PFSK-1 (cell line): Measurements from ENCODE around the gene CLSTN1.

Experiments used
- FOXP2 ChIP-seq: optimal IDR thresholded peaks from 2 replicates; pipeline ENCODE3; 2011; ENCODE audit warnings: borderline replicate concordance, control low read depth, inconsistent platforms; ENCODE audit not compliant: insufficient read depth; ENCODE audit errors: extremely low read length, extremely low read depth
- POLR2AphosphoS5 ChIP-seq: IDR thresholded peaks from 2 replicates; pipeline ENCODE4 v1.6.1; 2012; ENCODE audit warnings: low read depth, mild to moderate bottlenecking, control low read depth, low read length, moderate library complexity
- SIN3A ChIP-seq: IDR thresholded peaks from 2 replicates; pipeline ENCODE4 v1.6.1; 2012; ENCODE audit warnings: mild to moderate bottlenecking, low read length, moderate library complexity, borderline replicate concordance; ENCODE audit not compliant: insufficient read depth
- TAF1 ChIP-seq: IDR thresholded peaks from 2 replicates; pipeline ENCODE4 v1.6.1; 2012; ENCODE audit warnings: low read length, control low read depth, borderline replicate concordance; ENCODE audit not compliant: insufficient read depth
- TF ChIP-seq, protein P1 (sequence below), 2 experiments: IDR thresholded peaks; 2 replicates each; pipeline versions ENCODE4 v1.6.1 to v1.8.0; 2011 to 2012; ENCODE audit warnings: low read depth in 2 of 2, low read length in 2 of 2, control low read depth in 1 of 2, inconsistent platforms in 1 of 2, mild to moderate bottlenecking in 1 of 2, moderate library complexity in 1 of 2; ENCODE audit not compliant: insufficient read depth in 1 of 2

Gene CLSTN1

DNA sequence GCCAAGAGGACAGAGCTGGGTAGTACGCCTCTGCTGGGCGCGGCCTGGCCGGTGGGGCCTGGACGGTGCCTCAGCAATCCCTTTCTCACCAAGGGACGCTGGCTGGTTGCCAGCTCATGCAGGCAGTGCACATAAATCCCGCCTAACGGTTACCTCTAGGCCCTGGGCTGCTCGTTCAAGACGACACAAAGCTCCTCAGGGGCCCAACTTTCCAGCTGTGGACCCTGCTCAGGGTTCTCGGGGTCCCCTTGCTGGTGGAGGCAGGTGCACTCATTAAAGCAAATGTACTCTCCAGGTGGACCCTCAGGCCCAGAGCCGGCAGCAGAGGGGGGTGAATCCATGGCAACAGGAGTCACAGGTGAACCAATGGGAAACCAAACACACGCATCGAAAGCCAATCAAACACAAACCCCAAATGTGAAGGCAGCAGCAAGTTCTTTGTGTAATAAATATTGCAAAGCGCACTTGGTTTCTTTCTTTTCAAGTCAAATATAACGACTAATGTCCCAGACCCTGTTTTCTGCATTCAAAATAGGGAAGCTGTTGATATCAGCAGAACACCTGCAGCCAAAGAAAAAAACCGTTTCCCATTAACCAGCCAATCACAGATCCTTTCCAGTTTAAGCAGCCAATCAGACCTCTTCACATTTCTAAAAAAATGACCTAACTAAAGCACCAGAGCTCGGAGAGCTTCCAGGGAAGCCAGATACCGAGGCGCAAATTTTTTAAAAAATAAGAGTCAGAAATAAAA lies 26.1 kb upstream of the CLSTN1 start:
- TF ChIP-seq TAF1 = no peak
- TF ChIP-seq, protein P1, sequence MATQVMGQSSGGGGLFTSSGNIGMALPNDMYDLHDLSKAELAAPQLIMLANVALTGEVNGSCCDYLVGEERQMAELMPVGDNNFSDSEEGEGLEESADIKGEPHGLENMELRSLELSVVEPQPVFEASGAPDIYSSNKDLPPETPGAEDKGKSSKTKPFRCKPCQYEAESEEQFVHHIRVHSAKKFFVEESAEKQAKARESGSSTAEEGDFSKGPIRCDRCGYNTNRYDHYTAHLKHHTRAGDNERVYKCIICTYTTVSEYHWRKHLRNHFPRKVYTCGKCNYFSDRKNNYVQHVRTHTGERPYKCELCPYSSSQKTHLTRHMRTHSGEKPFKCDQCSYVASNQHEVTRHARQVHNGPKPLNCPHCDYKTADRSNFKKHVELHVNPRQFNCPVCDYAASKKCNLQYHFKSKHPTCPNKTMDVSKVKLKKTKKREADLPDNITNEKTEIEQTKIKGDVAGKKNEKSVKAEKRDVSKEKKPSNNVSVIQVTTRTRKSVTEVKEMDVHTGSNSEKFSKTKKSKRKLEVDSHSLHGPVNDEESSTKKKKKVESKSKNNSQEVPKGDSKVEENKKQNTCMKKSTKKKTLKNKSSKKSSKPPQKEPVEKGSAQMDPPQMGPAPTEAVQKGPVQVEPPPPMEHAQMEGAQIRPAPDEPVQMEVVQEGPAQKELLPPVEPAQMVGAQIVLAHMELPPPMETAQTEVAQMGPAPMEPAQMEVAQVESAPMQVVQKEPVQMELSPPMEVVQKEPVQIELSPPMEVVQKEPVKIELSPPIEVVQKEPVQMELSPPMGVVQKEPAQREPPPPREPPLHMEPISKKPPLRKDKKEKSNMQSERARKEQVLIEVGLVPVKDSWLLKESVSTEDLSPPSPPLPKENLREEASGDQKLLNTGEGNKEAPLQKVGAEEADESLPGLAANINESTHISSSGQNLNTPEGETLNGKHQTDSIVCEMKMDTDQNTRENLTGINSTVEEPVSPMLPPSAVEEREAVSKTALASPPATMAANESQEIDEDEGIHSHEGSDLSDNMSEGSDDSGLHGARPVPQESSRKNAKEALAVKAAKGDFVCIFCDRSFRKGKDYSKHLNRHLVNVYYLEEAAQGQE (IDR thresholded peaks at IDR 0.05; ENCODE audit: insufficient read depth in 1 of 2, low read depth in 2 of 2, low read length in 2 of 2) = no peak
- no peak for TF ChIP-seq FOXP2
- no peak for TF ChIP-seq POLR2AphosphoS5

DNA sequence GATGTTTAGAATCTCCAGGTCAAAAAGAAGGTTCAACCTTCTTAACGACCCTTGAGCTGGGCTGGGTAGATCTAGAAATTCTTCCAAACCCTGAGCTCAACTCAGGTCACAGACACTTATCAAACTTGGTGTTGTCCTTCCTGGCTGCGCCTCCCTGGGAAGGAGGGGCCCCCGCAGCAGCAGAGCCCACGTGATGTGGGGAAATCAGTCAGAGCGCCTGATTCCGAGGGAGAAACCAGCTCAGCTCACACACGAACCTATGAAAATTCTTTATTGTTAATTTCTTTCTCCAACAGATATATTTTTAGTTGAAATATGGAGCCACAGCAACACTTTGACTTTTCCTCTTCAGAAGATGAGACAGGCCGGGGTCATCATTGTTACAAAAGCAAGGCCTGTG lies 24.3 kb upstream of the CLSTN1 start:
- TF ChIP-seq TAF1 = no peak
- TF ChIP-seq POLR2AphosphoS5 = no peak
- TF ChIP-seq, protein P1 (IDR thresholded peaks at IDR 0.05; ENCODE audit: insufficient read depth in 1 of 2, low read depth in 2 of 2, low read length in 2 of 2) = no peak
- no peak for TF ChIP-seq SIN3A
- TF ChIP-seq FOXP2 = no peak

DNA sequence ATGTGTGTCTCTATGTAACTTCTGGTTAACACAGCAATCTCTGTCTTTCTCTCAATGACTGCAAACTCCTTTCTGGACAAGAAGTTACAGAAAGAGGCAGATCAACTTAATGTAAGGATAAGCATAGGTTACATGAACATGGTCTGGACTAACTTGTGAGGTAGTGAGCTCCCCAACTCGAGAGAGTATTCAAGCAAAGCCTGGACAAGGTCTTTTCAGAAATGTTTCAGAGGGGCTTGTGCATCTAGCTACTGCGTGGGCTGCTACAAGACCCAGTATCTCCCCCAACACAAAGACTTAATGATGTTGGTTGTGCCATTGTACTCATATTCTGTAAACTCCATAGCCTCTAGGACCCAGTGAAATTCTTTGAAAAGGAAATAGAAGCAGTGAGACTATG lies 23.5 kb upstream of the CLSTN1 start:
- TF ChIP-seq, protein P1 (IDR thresholded peaks at IDR 0.05; ENCODE audit: insufficient read depth in 1 of 2, low read depth in 2 of 2, low read length in 2 of 2) = no peak
- TF ChIP-seq SIN3A = no peak
- no peak for TF ChIP-seq TAF1
- no peak for TF ChIP-seq FOXP2
- TF ChIP-seq POLR2AphosphoS5 = no peak

DNA sequence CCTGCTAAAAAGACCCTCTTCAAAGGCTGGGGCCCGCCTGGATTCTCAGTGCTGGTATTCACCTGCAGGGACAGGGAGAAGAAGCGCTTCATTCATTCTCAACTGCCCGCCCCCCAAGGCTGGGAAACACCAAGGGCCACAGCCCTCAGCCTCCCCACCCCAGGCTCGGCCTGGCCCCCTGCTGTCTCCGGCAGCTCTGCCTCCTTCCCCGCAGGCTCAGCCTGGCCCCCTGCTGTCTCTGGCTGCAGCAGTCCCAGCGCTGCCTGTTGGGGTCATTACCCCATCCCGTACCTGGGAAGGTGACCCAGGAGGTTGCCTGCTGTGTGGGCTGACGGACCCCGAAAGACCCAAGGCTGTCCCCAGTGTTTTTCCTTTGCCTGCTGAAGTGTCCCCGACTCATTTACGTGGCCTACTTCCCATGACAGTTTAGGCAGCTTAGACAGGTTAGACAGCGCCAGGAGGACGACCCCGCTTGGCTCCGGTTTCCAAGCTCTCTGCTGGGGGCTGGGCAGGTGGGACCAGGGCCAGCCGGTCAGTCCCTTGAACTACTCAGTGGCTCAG lies 22.9 kb upstream of the CLSTN1 start:
- no peak for TF ChIP-seq SIN3A
- TF ChIP-seq POLR2AphosphoS5 = no peak
- TF ChIP-seq TAF1 = no peak
- TF ChIP-seq FOXP2 = no peak
- TF ChIP-seq, protein P1 (IDR thresholded peaks at IDR 0.05; ENCODE audit: insufficient read depth in 1 of 2, low read depth in 2 of 2, low read length in 2 of 2) = no peak
